ENCODE results near the gene CAST. TPM values are rescaled to one million over a fixed set of nuclear protein-coding genes. Genes with fewer than 3 reads are reported as not detected.
A peak's percentile ranks its signal among the peaks of the same experiment; 100 is the strongest.
"Not testable (repeated sequence)": the region's sequence is repeated elsewhere in the genome, so short reads cannot be mapped to it uniquely, and the experiment has no call there.

CAST gene
- total RNA-seq, 4 donors from 2014 or later, result 247 to 316 (median 259) TPM

GRCh38 chr5:96789794-96790330 lies 127.7 kb downstream of the CAST start:
- TF ChIP-seq EP300 (IDR thresholded peaks at IDR 0.05) (no peak), CTCF (IDR thresholded peaks at IDR 0.05) (no peak), POLR2A (IDR thresholded peaks at IDR 0.05) (no peak)
- no peak for DNase-seq (ENCODE audit: low spot score in 2 of 2)
- peaks cover 0 to 8% (median 4%) of the 10 kb centered on the region in 4 donors for H3K4me1 ChIP-seq
- H3K27ac ChIP-seq, result no peak overlapping the region
- no peak overlapping the region for H3K4me3 ChIP-seq
- H3K36me3 ChIP-seq, result peaks cover 0 to 76% (median 0%) of the 10 kb centered on the region in 3 donors
- no peaks in the 10 kb centered on the region for H3K27me3 ChIP-seq
- no peaks in the 10 kb centered on the region for H3K9me3 ChIP-seq

GRCh38 chr5:96790961-96791504 lies 128.9 kb downstream of the CAST start:
- TF ChIP-seq EP300 (IDR thresholded peaks at IDR 0.05) (no peak), POLR2A (IDR thresholded peaks at IDR 0.05) (no peak), CTCF (IDR thresholded peaks at IDR 0.05) (no peak)
- peaks cover 0 to 76% (median 8%) of the 10 kb centered on the region in 3 donors for H3K36me3 ChIP-seq
- no peak overlapping the region for H3K4me3 ChIP-seq
- no peaks in the 10 kb centered on the region for H3K27me3 ChIP-seq
- DNase-seq (ENCODE audit: low spot score in 2 of 2), result no peak
- H3K9me3 ChIP-seq, result no peaks in the 10 kb centered on the region
- H3K4me1 ChIP-seq, result peaks cover 0 to 8% (median 4%) of the 10 kb centered on the region in 4 donors
- peak overlapping the region in 3 of 4 donors; percentile 23 to 53 (median 26) for H3K27ac ChIP-seq
- 33 to 36% methylated on average over 3 of the region's 3 CpGs for WGBS, 2 donors

GRCh38 chr5:96794757-96795156 lies 132.6 kb downstream of the CAST start:
- DNase-seq (ENCODE audit: low spot score in 2 of 2), result no peak
- no peaks in the 10 kb centered on the region for H3K27me3 ChIP-seq
- no peak overlapping the region for H3K4me3 ChIP-seq
- no peak for TF ChIP-seq CTCF (IDR thresholded peaks at IDR 0.05)
- no peak for TF ChIP-seq POLR2A (IDR thresholded peaks at IDR 0.05)
- peaks cover 0 to 8% (median 4%) of the 10 kb centered on the region in 4 donors for H3K4me1 ChIP-seq
- WGBS, 2 donors, result 91 to 100% methylated on average over 3 of the region's 3 CpGs
- no peaks in the 10 kb centered on the region for H3K9me3 ChIP-seq
- H3K36me3 ChIP-seq, result peaks cover 0 to 83% (median 21%) of the 10 kb centered on the region in 3 donors
- no peak overlapping the region for H3K27ac ChIP-seq

GRCh38 chr5:96795626-96796025 lies 133.4 kb downstream of the CAST start:
- no peak for DNase-seq (ENCODE audit: low spot score in 2 of 2)
- TF ChIP-seq POLR2A (IDR thresholded peaks at IDR 0.05), result no peak
- Histone ChIP-seq H3K27ac (no peak overlapping the region), H3K4me3 (no peak overlapping the region), H3K36me3 (peaks cover 0 to 85% (median 21%) of the 10 kb centered on the region in 3 donors), H3K27me3 (no peaks in the 10 kb centered on the region), H3K9me3 (no peaks in the 10 kb centered on the region), H3K4me1 (peaks cover 0 to 8% (median 4%) of the 10 kb centered on the region in 4 donors)
- 95 to 98% methylated on average over 2 of the region's 2 CpGs for WGBS, 2 donors

- peaks cover 0 to 1% (median under 1%) of the 10 kb centered on the region in 4 donors for H3K4me1 ChIP-seq
- TF ChIP-seq CTCF (IDR thresholded peaks at IDR 0.05) (no peak), EP300 (IDR thresholded peaks at IDR 0.05) (no peak), POLR2A (IDR thresholded peaks at IDR 0.05) (no peak)
- H3K36me3 ChIP-seq, result peaks cover 0 to 86% (median 21%) of the 10 kb centered on the region in 3 donors
Observed at GRCh38 chr5:96796434-96796833, 134.3 kb downstream of the CAST start.

GRCh38 chr5:96801718-96802117 lies 139.5 kb downstream of the CAST start:
- H3K4me1 ChIP-seq, result peaks cover 0 to 14% (median 5%) of the 10 kb centered on the region in 4 donors
- H3K4me3 ChIP-seq; H3K27ac ChIP-seq; DNase-seq (ENCODE audit: low spot score in 2 of 2); H3K27me3 ChIP-seq; H3K9me3 ChIP-seq: not testable (repeated sequence)
- WGBS, 2 donors, result 79 to 92% methylated on average over 11 of the region's 11 CpGs
- peaks cover 0 to 53% (median 7%) of the 10 kb centered on the region in 3 donors for H3K36me3 ChIP-seq

More at GRCh38 chr5:96796434-96796833, 134.3 kb downstream of the CAST start:
- WGBS, 2 donors, result 91 to 92% methylated on average over 2 of the region's 2 CpGs
- H3K27me3 ChIP-seq, result no peaks in the 10 kb centered on the region
- no peak for DNase-seq (ENCODE audit: low spot score in 2 of 2)
- H3K4me3 ChIP-seq, result no peak overlapping the region
- no peaks in the 10 kb centered on the region for H3K9me3 ChIP-seq
- H3K27ac ChIP-seq, result no peak overlapping the region

Data from tibial nerve (tissue), 4 donors.